Mesenchymal stem cell (in vitro differentiated cells and primary cell): ENCODE results near the gene PTPRU.

ENCODE experiments used
- DNase-seq: peaks from one replicate; pipeline ENCODE4 v3.0.0-alpha.2; 2013
- H2AFZ ChIP-seq: one replicate; pipeline ENCODE4 v1.6.1; 2013; ENCODE audit warnings: low read depth, mild to moderate bottlenecking, control low read depth, inconsistent platforms, low read length, moderate library complexity
- H2AK5ac ChIP-seq: 2 replicates; pipeline ENCODE4 v1.6.1; 2013; ENCODE audit warnings: low read length, moderate library complexity, mild to moderate bottlenecking, inconsistent platforms; ENCODE audit not compliant: severe bottlenecking
- H2BK120ac ChIP-seq: one replicate; pipeline ENCODE4 v1.6.1; 2013; ENCODE audit warnings: low read depth, mild to moderate bottlenecking, inconsistent platforms, low read length, moderate library complexity
- H2BK12ac ChIP-seq, 2 experiments: one replicate each; pipeline ENCODE4 v1.6.1; 2013; ENCODE audit warnings: inconsistent platforms in 2 of 2, low read length in 2 of 2, mild to moderate bottlenecking in 2 of 2, moderate library complexity in 2 of 2, control low read depth in 1 of 2
- H2BK15ac ChIP-seq: one replicate; pipeline ENCODE4 v1.6.1; 2013; ENCODE audit warnings: mild to moderate bottlenecking, low read depth, inconsistent platforms; ENCODE audit not compliant: poor library complexity, severe bottlenecking
- H2BK5ac ChIP-seq: 2 replicates; pipeline ENCODE4 v1.6.1; 2013; ENCODE audit warnings: low read depth, mild to moderate bottlenecking, low read length, control low read depth, inconsistent platforms; ENCODE audit not compliant: poor library complexity, severe bottlenecking
- H3K14ac ChIP-seq, 2 experiments: one replicate each; pipeline ENCODE4 v1.6.1; 2013; ENCODE audit warnings: inconsistent platforms in 2 of 2, low read length in 2 of 2, control low read depth in 1 of 2, mild to moderate bottlenecking in 1 of 2, moderate library complexity in 1 of 2
- H3K18ac ChIP-seq, 2 experiments: one replicate each; pipeline ENCODE4 v1.6.1; 2013; ENCODE audit warnings: inconsistent platforms in 2 of 2, low read length in 2 of 2, control low read depth in 1 of 2, low read depth in 1 of 2, mild to moderate bottlenecking in 1 of 2
- H3K23ac ChIP-seq, 2 experiments: one replicate each; pipeline ENCODE4 v1.6.1; 2013; ENCODE audit warnings: inconsistent platforms in 2 of 2, low read length in 2 of 2, mild to moderate bottlenecking in 2 of 2, moderate library complexity in 2 of 2, control low read depth in 1 of 2
- H3K27ac ChIP-seq: 2 replicates; pipeline ENCODE4 v1.5.1; 2013; ENCODE audit warnings: mild to moderate bottlenecking, moderate library complexity, low read length, control low read depth, inconsistent platforms; ENCODE audit not compliant: poor library complexity, severe bottlenecking
- H3K27me3 ChIP-seq, 2 experiments: 2 replicates each; pipeline versions ENCODE4 v1.6.1 to v1.7.0; 2013; ENCODE audit warnings: low read length in 2 of 2, mild to moderate bottlenecking in 2 of 2, moderate library complexity in 2 of 2, control low read depth in 1 of 2, inconsistent platforms in 1 of 2; ENCODE audit not compliant: control insufficient read depth in 1 of 2, insufficient read depth in 1 of 2
- H3K36me3 ChIP-seq, 2 experiments: 2 replicates each; pipeline versions ENCODE4 v1.6.1 to v1.7.0; 2013; ENCODE audit warnings: low read length in 2 of 2, control low read depth in 1 of 2, inconsistent platforms in 1 of 2, low read depth in 1 of 2, mild to moderate bottlenecking in 1 of 2; ENCODE audit not compliant: insufficient read depth in 2 of 2, control insufficient read depth in 1 of 2
- H3K4ac ChIP-seq, 2 experiments: one replicate each; pipeline ENCODE4 v1.6.1; 2013; ENCODE audit warnings: inconsistent platforms in 2 of 2, low read length in 2 of 2, mild to moderate bottlenecking in 2 of 2, moderate library complexity in 2 of 2, control low read depth in 1 of 2, low read depth in 1 of 2
- H3K4me1 ChIP-seq: 2 replicates; pipeline ENCODE4 v1.6.1; 2013; ENCODE audit warnings: low read depth, low read length, control low read depth; ENCODE audit not compliant: control insufficient read depth, insufficient read depth
- H3K4me2 ChIP-seq: 2 replicates; pipeline ENCODE4 v1.6.1; 2013; ENCODE audit warnings: low read length, mild to moderate bottlenecking, inconsistent platforms; ENCODE audit not compliant: poor library complexity, severe bottlenecking
- H3K4me3 ChIP-seq, 2 experiments: 2 replicates each; pipeline versions ENCODE4 v1.5.1 to v1.7.0; 2013; ENCODE audit warnings: low read length in 2 of 2, mild to moderate bottlenecking in 2 of 2, control low read depth in 1 of 2, low read depth in 1 of 2; ENCODE audit not compliant: insufficient read depth in 1 of 2
- H3K79me1 ChIP-seq: replicated peaks from 2 replicates; pipeline ENCODE4 v1.6.1; 2013; ENCODE audit warnings: mild to moderate bottlenecking, control low read depth, low read length, inconsistent platforms; ENCODE audit not compliant: poor library complexity, severe bottlenecking
- H3K9ac ChIP-seq: 2 replicates; pipeline ENCODE4 v1.7.0; 2013; ENCODE audit warnings: mild to moderate bottlenecking, low read length, moderate library complexity
- H3K9me3 ChIP-seq: 2 replicates; pipeline ENCODE4 v1.7.0; 2013; ENCODE audit warnings: mild to moderate bottlenecking, low read length; ENCODE audit not compliant: control insufficient read depth
- H4K8ac ChIP-seq: one replicate; pipeline ENCODE4 v1.6.1; 2013; ENCODE audit warnings: inconsistent platforms, mild to moderate bottlenecking, low read length, moderate library complexity
- H4K91ac ChIP-seq: one replicate; pipeline ENCODE4 v1.6.1; 2013; ENCODE audit warnings: mild to moderate bottlenecking, low read length, inconsistent platforms
- WGBS: methylation state at CpG from one replicate; pipeline ENCODE4 v1.1.7; 2013; ENCODE audit warnings: mixed read lengths; 5-methylcytosine and 5-hydroxymethylcytosine counted together

PTPRU gene

GRCh38 chr1:29247571-29248273 lies 11.4 kb downstream of the PTPRU start:
- Histone ChIP-seq H4K8ac (peak overlapping the region; percentile 38), H3K4me2 (no peak overlapping the region), H3K23ac (no peak overlapping the region), H3K9me3 (no peaks in the 10 kb centered on the region), H4K91ac (peak overlapping the region; percentile 14), H2AFZ (no peak overlapping the region), H2AK5ac (peak overlapping the region; percentile 24), H2BK12ac (no peak overlapping the region), H3K4me1 (peaks cover 21% of the 10 kb centered on the region), H3K27ac (no peak overlapping the region), H3K18ac (no peak overlapping the region), H3K9ac (no peak overlapping the region), H2BK5ac (no peak overlapping the region), H3K14ac (no peak overlapping the region), H2BK15ac (no peak overlapping the region), H3K79me1 (peaks cover 20% of the 10 kb centered on the region), H3K4me3 (no peak overlapping the region), H3K36me3 (no peaks in the 10 kb centered on the region), H3K4ac (no peak overlapping the region), H3K27me3 (no peaks in the 10 kb centered on the region), H2BK120ac (no peak overlapping the region)
- no peak for DNase-seq
- WGBS: 81% methylated on average over 7 of the region's 8 CpGs

GRCh38 chr1:29248409-29248808 lies 12.1 kb downstream of the PTPRU start:
- Histone ChIP-seq H3K79me1 (peaks cover 20% of the 10 kb centered on the region), H3K14ac (no peak overlapping the region), H4K8ac (no peak overlapping the region), H3K4me1 (peaks cover 20% of the 10 kb centered on the region), H3K27ac (no peak overlapping the region), H3K36me3 (no peaks in the 10 kb centered on the region), H3K9ac (no peak overlapping the region), H3K27me3 (no peaks in the 10 kb centered on the region), H2AK5ac (no peak overlapping the region), H3K4me3 (no peak overlapping the region), H2BK120ac (no peak overlapping the region), H3K18ac (no peak overlapping the region), H2BK5ac (no peak overlapping the region), H2BK15ac (no peak overlapping the region), H3K23ac (no peak overlapping the region), H3K4me2 (no peak overlapping the region), H2BK12ac (no peak overlapping the region), H3K9me3 (no peaks in the 10 kb centered on the region), H4K91ac (peak overlapping the region; percentile 46), H3K4ac (no peak overlapping the region), H2AFZ (no peak overlapping the region)
- DNase-seq: no peak
- 100% methylated on average over 2 of the region's 2 CpGs for whole genome bisulfite sequencing

GRCh38 chr1:29249170-29249691 lies 12.9 kb downstream of the PTPRU start:
- H3K27ac ChIP-seq: no peak overlapping the region

GRCh38 chr1:29249951-29250581 lies 13.7 kb downstream of the PTPRU start:
- Histone ChIP-seq H3K36me3 (no peaks in the 10 kb centered on the region), H2AK5ac (no peak overlapping the region), H4K91ac (no peak overlapping the region), H3K18ac (no peak overlapping the region), H2BK12ac (peak overlapping the region in 1 of 2 experiments; percentile 49), H2BK15ac (no peak overlapping the region), H3K9ac (no peak overlapping the region), H3K4me2 (no peak overlapping the region), H2AFZ (no peak overlapping the region), H3K9me3 (no peaks in the 10 kb centered on the region), H3K23ac (no peak overlapping the region), H3K79me1 (peaks cover 17% of the 10 kb centered on the region), H3K4ac (no peak overlapping the region), H3K14ac (no peak overlapping the region), H2BK120ac (no peak overlapping the region), H4K8ac (no peak overlapping the region), H3K4me1 (peaks cover 15% of the 10 kb centered on the region), H2BK5ac (no peak overlapping the region), H3K4me3 (no peak overlapping the region), H3K27me3 (no peaks in the 10 kb centered on the region), H3K27ac (no peak overlapping the region)
- no peak for DNase-seq
- WGBS: 98% methylated on average over 2 of the region's 2 CpGs

More at GRCh38 chr1:29249170-29249691, 12.9 kb downstream of the PTPRU start:
- Histone ChIP-seq H2BK15ac (no peak overlapping the region), H4K8ac (no peak overlapping the region), H3K4me3 (no peak overlapping the region), H3K4ac (no peak overlapping the region), H2AK5ac (no peak overlapping the region), H3K4me1 (peaks cover 15% of the 10 kb centered on the region), H2BK5ac (no peak overlapping the region), H3K9ac (no peak overlapping the region), H3K27me3 (no peaks in the 10 kb centered on the region), H4K91ac (peak overlapping the region; percentile 74), H2BK12ac (peak overlapping the region; percentile 3 to 70), H3K9me3 (no peaks in the 10 kb centered on the region), H2BK120ac (no peak overlapping the region), H3K14ac (peak overlapping the region in 1 of 2 experiments; percentile 3), H3K36me3 (no peaks in the 10 kb centered on the region), H3K79me1 (peaks cover 17% of the 10 kb centered on the region), H2AFZ (no peak overlapping the region), H3K23ac (no peak overlapping the region), H3K4me2 (no peak overlapping the region), H3K18ac (no peak overlapping the region)
- DNase-seq: peak; percentile 43
- WGBS: 28% methylated on average over 8 of the region's 8 CpGs
